A673 (cell line): ENCODE data around the gene ENTPD3. TPM values are rescaled to one million over a fixed set of nuclear protein-coding genes. Genes with fewer than 3 reads are reported as not detected.
"Not testable (repeated sequence)": the region's sequence is repeated elsewhere in the genome, so short reads cannot be mapped to it uniquely, and the experiment has no call there.

Experiments
- BruUV-seq: library from RNA; stranded (reverse); fragments of 400-500 nt; replicated peaks from 2 replicates; lab custom pipeline; 2021; lab: Mats Ljungman, UMichigan
- CTCF ChIA-PET: fragments of 300-600 bp; sonication (Branson Sonifier 250); formaldehyde crosslinking; loops from one replicate; lab custom pipeline; 2022; ENCODE audit warnings: antibody characterized with exemption; lab: Charles Lee
- POLR2A ChIA-PET: fragments of 300-600 bp; sonication (Branson Sonifier 250); formaldehyde crosslinking; loops from one replicate; lab custom pipeline; 2022; ENCODE audit warnings: antibody characterized with exemption; ENCODE audit not compliant: low non-redundant PET; lab: Charles Lee
- DNase-seq: peaks from one replicate; pipeline ENCODE4 v3.0.0-alpha.2; 2015; ENCODE audit warnings: low spot score
- H3K27ac ChIP-seq: fragments of 200-600 bp; sonication (generic); 2 replicates; pipeline ENCODE4 v1.5.1; 2016; ENCODE audit warnings: mixed run types, low read depth, mild to moderate bottlenecking, mixed read lengths, antibody characterized with exemption, low read length; ENCODE audit not compliant: poor library complexity, severe bottlenecking
- H3K27me3 ChIP-seq: fragments of 200-600 bp; sonication (generic); replicated peaks from 2 replicates; pipeline ENCODE4 v1.6.1; 2017; ENCODE audit warnings: mixed run types, low read depth, mild to moderate bottlenecking, mixed read lengths, antibody characterized with exemption, low read length; ENCODE audit not compliant: insufficient read depth, poor library complexity
- H3K36me3 ChIP-seq: fragments of 200-600 bp; sonication (generic); 2 replicates; pipeline ENCODE4 v1.6.1; 2016; ENCODE audit warnings: mixed run types, mild to moderate bottlenecking, mixed read lengths, antibody characterized with exemption, low read length; ENCODE audit not compliant: insufficient read depth, poor library complexity, severe bottlenecking
- H3K4me1 ChIP-seq: fragments of 200-600 bp; sonication (generic); 2 replicates; pipeline ENCODE4 v1.6.1; 2017; ENCODE audit warnings: mixed run types, mild to moderate bottlenecking, mixed read lengths, antibody characterized with exemption, low read length; ENCODE audit not compliant: insufficient read depth, poor library complexity, severe bottlenecking
- H3K4me3 ChIP-seq: fragments of 200-600 bp; sonication (generic); 2 replicates; pipeline ENCODE4 v1.5.1; 2016; ENCODE audit warnings: low read depth, mixed run types, mild to moderate bottlenecking, mixed read lengths, low read length; ENCODE audit not compliant: poor library complexity, severe bottlenecking
- H3K9me3 ChIP-seq: fragments of 200-600 bp; sonication (generic); 2 replicates; pipeline ENCODE4 v1.6.1; 2016; ENCODE audit warnings: mixed run types, low read depth, mild to moderate bottlenecking, mixed read lengths, antibody characterized with exemption, low read length; ENCODE audit not compliant: poor library complexity, severe bottlenecking
- EZH2 ChIP-seq: fragments of 200-600 bp; sonication (generic); IDR thresholded peaks from 2 replicates; pipeline ENCODE4 v1.6.1; 2017; ENCODE audit warnings: borderline replicate concordance, low read depth, mild to moderate bottlenecking, mixed read lengths, antibody characterized with exemption, low read length; ENCODE audit not compliant: poor library complexity, severe bottlenecking
- intact Hi-C: fragments of 100-400 bp; cut with micrococcal nuclease; formaldehyde crosslinking; loops from one replicate; pipeline ENCODE4 v1.10.0; 2022; ENCODE audit not compliant: unreplicated experiment
- total RNA-seq: library from RNA; stranded (reverse); gene quantifications from 2 replicates; pipeline ENCODE4 v1.2.3, GENCODE V29; 2021
- TF ChIP-seq, protein P1 (sequence below): fragments of 300-800, 200-600 bp; sonication (generic); conservative IDR thresholded peaks from 2 replicates; pipeline ENCODE4 v1.5.1; 2017; ENCODE audit warnings: low read depth, mild to moderate bottlenecking, antibody characterized with exemption, low read length, moderate library complexity, mixed read lengths

ENTPD3 gene
- total RNA-seq, 1 experiment from 2014 or later = 0.54 TPM

GRCh38 chr3:40461161-40461560, 74.2 kb downstream of the ENTPD3 start:
- CTCF ChIA-PET = no interaction called here
- BruUV-seq = no TSS peak
- intact Hi-C loops = no loop called here

DNA sequence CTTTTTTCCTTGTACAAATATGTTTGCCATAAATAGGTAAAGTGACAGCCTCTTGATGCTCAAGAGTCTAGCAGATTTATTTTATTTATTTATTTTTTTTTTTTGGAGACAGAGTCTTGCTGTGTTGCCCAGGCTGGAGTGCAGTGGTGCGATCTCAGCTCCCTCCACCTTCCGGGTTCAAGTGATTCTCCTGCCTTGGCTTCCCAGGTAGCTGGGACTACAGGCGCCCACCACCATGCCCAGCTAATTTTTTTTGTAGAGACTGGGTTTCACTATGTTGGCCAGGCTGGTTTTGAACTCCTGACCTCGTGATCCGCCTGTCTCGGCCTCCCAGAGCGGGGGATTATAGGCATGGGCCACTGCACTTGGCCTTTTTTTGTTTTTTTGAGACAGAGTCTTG, 75.9 kb downstream of the ENTPD3 start:
- H3K27me3 ChIP-seq, CTCF ChIA-PET, BruUV-seq, H3K4me3 ChIP-seq, H3K9me3 ChIP-seq, DNase-seq, POLR2A ChIA-PET, H3K4me1 ChIP-seq, H3K27ac ChIP-seq, intact Hi-C loops: not testable (repeated sequence)
- peaks cover 56% of the 10 kb centered on the region for H3K36me3 ChIP-seq

More at GRCh38 chr3:40461161-40461560, 74.2 kb downstream of the ENTPD3 start:
- DNase-seq = no peak
- Histone ChIP-seq H3K27me3 (no peaks in the 10 kb centered on the region), H3K4me1 (no peaks in the 10 kb centered on the region), H3K27ac (no peak overlapping the region), H3K36me3 (peaks cover 56% of the 10 kb centered on the region), H3K4me3 (no peak overlapping the region), H3K9me3 (no peaks in the 10 kb centered on the region)
- POLR2A ChIA-PET = no interaction called here
- no peak for TF ChIP-seq EZH2
- TF ChIP-seq, protein P1, sequence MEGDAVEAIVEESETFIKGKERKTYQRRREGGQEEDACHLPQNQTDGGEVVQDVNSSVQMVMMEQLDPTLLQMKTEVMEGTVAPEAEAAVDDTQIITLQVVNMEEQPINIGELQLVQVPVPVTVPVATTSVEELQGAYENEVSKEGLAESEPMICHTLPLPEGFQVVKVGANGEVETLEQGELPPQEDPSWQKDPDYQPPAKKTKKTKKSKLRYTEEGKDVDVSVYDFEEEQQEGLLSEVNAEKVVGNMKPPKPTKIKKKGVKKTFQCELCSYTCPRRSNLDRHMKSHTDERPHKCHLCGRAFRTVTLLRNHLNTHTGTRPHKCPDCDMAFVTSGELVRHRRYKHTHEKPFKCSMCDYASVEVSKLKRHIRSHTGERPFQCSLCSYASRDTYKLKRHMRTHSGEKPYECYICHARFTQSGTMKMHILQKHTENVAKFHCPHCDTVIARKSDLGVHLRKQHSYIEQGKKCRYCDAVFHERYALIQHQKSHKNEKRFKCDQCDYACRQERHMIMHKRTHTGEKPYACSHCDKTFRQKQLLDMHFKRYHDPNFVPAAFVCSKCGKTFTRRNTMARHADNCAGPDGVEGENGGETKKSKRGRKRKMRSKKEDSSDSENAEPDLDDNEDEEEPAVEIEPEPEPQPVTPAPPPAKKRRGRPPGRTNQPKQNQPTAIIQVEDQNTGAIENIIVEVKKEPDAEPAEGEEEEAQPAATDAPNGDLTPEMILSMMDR = no peak

DNA sequence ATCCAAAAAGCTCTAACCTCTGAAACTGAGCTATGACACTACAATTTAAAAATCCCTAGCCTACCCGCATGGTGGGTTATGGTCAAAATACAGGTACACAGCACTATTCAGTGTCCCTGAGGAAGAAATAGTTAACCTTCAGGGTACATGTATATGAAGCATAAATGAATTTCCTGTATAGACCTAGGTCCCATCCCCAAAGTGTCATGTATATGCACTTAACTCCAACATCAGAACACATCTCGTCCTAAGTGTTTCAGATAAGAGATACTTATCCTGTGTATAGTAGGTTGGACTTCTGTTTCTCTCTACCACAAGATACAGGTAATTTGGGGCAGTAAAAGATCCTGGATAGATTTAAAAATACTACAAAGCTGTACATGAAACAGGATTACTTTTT, 76.6 kb downstream of the ENTPD3 start:
- intact Hi-C loops = no loop called here
- Histone ChIP-seq H3K9me3 (no peaks in the 10 kb centered on the region), H3K27ac (no peak overlapping the region), H3K36me3 (peaks cover 50% of the 10 kb centered on the region), H3K27me3 (no peaks in the 10 kb centered on the region), H3K4me1 (no peaks in the 10 kb centered on the region), H3K4me3 (no peak overlapping the region)
- CTCF ChIA-PET = no interaction called here
- POLR2A ChIA-PET = no interaction called here
- BruUV-seq = no TSS peak
- DNase-seq = no peak
- TF ChIP-seq EZH2 = no peak
- TF ChIP-seq, protein P1 = no peak

DNA sequence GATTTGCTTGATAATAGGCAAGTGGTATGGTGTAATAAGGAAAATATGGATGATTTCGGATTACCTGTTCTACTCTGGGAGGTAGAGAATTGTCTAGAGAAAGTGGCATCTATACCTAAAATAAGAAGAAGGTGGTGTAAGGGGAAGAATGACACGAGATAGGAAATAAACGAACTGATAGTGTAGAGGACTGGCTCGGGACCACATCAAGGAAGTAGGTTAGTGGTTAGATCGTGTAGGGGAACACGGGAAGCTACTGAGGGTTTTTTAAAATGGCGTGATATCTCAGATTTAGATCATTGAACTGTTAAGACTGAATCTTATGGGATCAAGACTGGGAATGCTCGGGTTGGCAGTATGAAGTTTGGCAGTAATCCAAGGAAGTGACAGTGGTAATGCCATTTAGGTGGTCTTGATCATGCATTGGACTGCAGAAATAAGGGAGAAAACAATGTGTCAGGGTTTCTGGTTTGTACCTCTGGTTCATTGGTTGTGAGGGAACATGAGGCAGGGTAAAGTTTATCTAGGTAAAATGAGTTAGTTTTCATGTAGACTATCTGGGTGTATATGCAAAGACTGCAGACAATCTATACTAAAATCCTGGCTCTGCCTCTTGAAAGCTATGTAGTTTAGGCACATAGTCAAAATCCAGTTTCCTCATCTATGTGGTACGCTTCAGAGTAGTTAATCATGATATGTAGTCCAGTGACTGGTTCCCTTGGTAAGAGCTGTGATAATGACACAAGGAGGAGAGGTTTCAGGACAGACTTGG, 77.5 kb downstream of the ENTPD3 start:
- no peak for DNase-seq
- TF ChIP-seq, protein P1 = no peak
- TF ChIP-seq EZH2 = no peak
- H3K4me3 ChIP-seq = no peak overlapping the region
- intact Hi-C loops = no loop called here
- H3K9me3 ChIP-seq = no peaks in the 10 kb centered on the region
- ChIA-PET POLR2A (interaction anchor here (0.6 kb wide), 1 partner anchor 31 kb away, joined by 11 read pairs; no protein-coding TSS in a partner anchor), CTCF (no interaction called here)
- no TSS peak for BruUV-seq
- H3K27me3 ChIP-seq = no peaks in the 10 kb centered on the region
- no peaks in the 10 kb centered on the region for H3K4me1 ChIP-seq
- peaks cover 41% of the 10 kb centered on the region for H3K36me3 ChIP-seq
- H3K27ac ChIP-seq = no peak overlapping the region
